ENCODE results near the gene RCOR1. TPM values are rescaled to one million over a fixed set of nuclear protein-coding genes. Genes with fewer than 3 reads are reported as not detected.

RCOR1 gene
- total and polyA plus RNA-seq, 2 of the 8 experiments (the other 6 are each of a cell fraction or from before 2014, with no cell fraction given), result 12.3 to 26.3 TPM

- H3K79me1 ChIP-seq (ENCODE audit: low read depth, low read length), result no peaks in the 10 kb centered on the region
- H2AFZ ChIP-seq (ENCODE audit: low read length), result no peak overlapping the region
- H3K4me1 ChIP-seq (replicated peaks in 1 of 4; ENCODE audit: control insufficient read depth in 3 of 4, insufficient read depth in 4 of 4, low read length in 3 of 4), result peaks cover 0 to 11% (median 6%) of the 10 kb centered on the region in 4 experiments; a peak in 6 of 7 replicates
- no peaks in the 10 kb centered on the region for H3K36me3 ChIP-seq (ENCODE audit: control insufficient read depth in 2 of 4, insufficient read depth in 4 of 4, low read length in 3 of 4)
- no peak overlapping the region for H3K14ac ChIP-seq (ENCODE audit: insufficient read length)
- H4K5ac ChIP-seq (ENCODE audit: insufficient read length, low read depth, low read length), result no peak overlapping the region
- H3K56ac ChIP-seq (replicated peaks; ENCODE audit: insufficient read length, low read depth, low read length), result no peak overlapping the region
- H3K27ac ChIP-seq (ENCODE audit: low read depth, low read length), result no peak overlapping the region
- ChIA-PET POLR2A (ENCODE audit: partially characterized antibody) (interaction anchor here (0.9 kb wide), 1 partner anchor 29 kb away, joined by 3 read pairs; no protein-coding TSS in a partner anchor), CTCF (ENCODE audit: partially characterized antibody) (interaction anchor here (0.7 to 1.6 kb wide), 7 partner anchors 9 to 57 kb away, joined by 3 to 6 read pairs (median 3); no protein-coding TSS in a partner anchor)
- H3K4ac ChIP-seq (replicated peaks; ENCODE audit: insufficient read length, low read depth, low read length), result no peak overlapping the region
- no peak overlapping the region for H4K8ac ChIP-seq (ENCODE audit: extremely low read depth, insufficient read depth, low read length)
- no peaks in the 10 kb centered on the region for H3K79me2 ChIP-seq (ENCODE audit: control insufficient read depth in 1 of 2, insufficient read depth in 2 of 2, low read length in 2 of 2)
- H2BK120ac ChIP-seq (replicated peaks; ENCODE audit: low read depth, low read length), result no peak overlapping the region
- H3K9me3 ChIP-seq (ENCODE audit: insufficient read depth in 2 of 2, low read depth in 1 of 2, low read length in 1 of 2), result no peaks in the 10 kb centered on the region
- H4K91ac ChIP-seq (replicated peaks; ENCODE audit: insufficient read length, low read length), result no peak overlapping the region
- no peak overlapping the region for H2AK5ac ChIP-seq (ENCODE audit: low read depth, low read length)
- no peak for TF ChIP-seq KDM5A (IDR thresholded peaks at IDR 0.05; ENCODE audit: low read length)
- TF ChIP-seq JUN (IDR thresholded peaks at IDR 0.05; ENCODE audit: low read depth, low read length), result no peak
- TF ChIP-seq CHD1 (IDR thresholded peaks at IDR 0.05; ENCODE audit: low read depth, low read length), result no peak
- no peak for TF ChIP-seq TCF12 (IDR thresholded peaks at IDR 0.05; ENCODE audit: low read depth, low read length)
- no peak for TF ChIP-seq RBBP5 (IDR thresholded peaks at IDR 0.05; ENCODE audit: borderline replicate concordance, low read depth, low read length)
- no peak for TF ChIP-seq GTF2F1 (IDR thresholded peaks at IDR 0.05; ENCODE audit: borderline replicate concordance, low read depth, low read length)
- no peak for TF ChIP-seq NRF1 (IDR thresholded peaks at IDR 0.05; ENCODE audit: low read depth, low read length)
- TF ChIP-seq BRCA1 (IDR thresholded peaks at IDR 0.05; ENCODE audit: low read depth, low read length), result no peak
- no peak for TF ChIP-seq SP2 (IDR thresholded peaks at IDR 0.05; ENCODE audit: low read length)
- TF ChIP-seq ZNF274 (IDR thresholded peaks at IDR 0.05; ENCODE audit: borderline replicate concordance, extremely low read depth, low read length), result no peak
- no peak for TF ChIP-seq CBX8 (IDR thresholded peaks at IDR 0.05; ENCODE audit: borderline replicate concordance, low read depth, low read length)
- TF ChIP-seq PHF8 (conservative IDR thresholded peaks at IDR 0.05; ENCODE audit: low read depth, low read length), result no peak
- TF ChIP-seq BACH1 (IDR thresholded peaks at IDR 0.05; ENCODE audit: low read length), result no peak
- H2BK5ac ChIP-seq (ENCODE audit: low read depth, low read length), result no peak overlapping the region
- H3K9ac ChIP-seq (replicated peaks in 1 of 4; ENCODE audit: extremely low read depth in 1 of 4, low read depth in 3 of 4, low read length in 3 of 4), result no peak overlapping the region
- no peak overlapping the region for H3K18ac ChIP-seq (ENCODE audit: extremely low read depth, low read length)
- H3K23ac ChIP-seq (ENCODE audit: insufficient read length), result no peak overlapping the region
- no peaks in the 10 kb centered on the region for H3K23me2 ChIP-seq (ENCODE audit: low read depth, low read length)
- H3K27me3 ChIP-seq (replicated peaks in 1 of 4; ENCODE audit: control insufficient read depth in 3 of 4, extremely low read depth in 1 of 4, insufficient read depth in 3 of 4, low read length in 3 of 4), result no peaks in the 10 kb centered on the region
- H2BK12ac ChIP-seq (ENCODE audit: low read depth, low read length), result no peak overlapping the region
- H3K4me2 ChIP-seq (ENCODE audit: insufficient read depth in 1 of 2, low read depth in 2 of 2, low read length in 2 of 2), result no peak overlapping the region
- H3K4me3 ChIP-seq (ENCODE audit: extremely low read depth in 1 of 4, insufficient read depth in 2 of 4, low read depth in 3 of 4, low read length in 4 of 4), result no peak overlapping the region
- DNase-seq (ENCODE audit: low read depth in 1 of 2, low spot score in 2 of 2) (no peak), FAIRE-seq (no peak)
- H2BK20ac ChIP-seq (ENCODE audit: low read length), result no peak overlapping the region
- no peaks in the 10 kb centered on the region for H4K20me1 ChIP-seq (replicated peaks in 1 of 2; ENCODE audit: control insufficient read depth in 1 of 2, insufficient read depth in 2 of 2, low read length in 2 of 2)
- WGBS, 2 experiments (ENCODE audit: extremely low coverage in 1 of 2, insufficient coverage in 1 of 2, insufficient read length in 1 of 2, insufficient replicate concordance in 2 of 2, low coverage in 1 of 2, low lambda C conversion rate in 2 of 2, missing lambda C conversion rate in 1 of 2), result 85% methylated on average over 10 of the region's 10 CpGs; no CpG with 5 or more reads in 1 of the 2 experiments
- H2BK15ac ChIP-seq (ENCODE audit: low read length), result no peak overlapping the region
Observed at GRCh38 chr14:102580550-102581110, 11.8 kb upstream of the RCOR1 start.
